GM12891 (cell line): Measurements from ENCODE around the gene PELI3.

Source experiments
- PAX5 ChIP-seq: IDR thresholded peaks from 2 replicates; pipeline ENCODE4 v1.6.1; 2011; ENCODE audit warnings: low read length, moderate library complexity, mild to moderate bottlenecking; ENCODE audit not compliant: insufficient read depth, severe bottlenecking
- POLR2A ChIP-seq: IDR thresholded peaks from 2 replicates; pipeline ENCODE4 v1.6.1; 2011; ENCODE audit warnings: low read depth, low read length, control low read depth
- POLR2AphosphoS5 ChIP-seq: IDR thresholded peaks from 2 replicates; pipeline ENCODE4 v1.6.1; 2011; ENCODE audit warnings: low read depth, low read length, control low read depth
- POU2F2 ChIP-seq: IDR thresholded peaks from 2 replicates; pipeline ENCODE4 v1.6.1; 2011; ENCODE audit warnings: low read depth, mild to moderate bottlenecking, control low read depth, low read length, moderate library complexity
- SPI1 ChIP-seq: IDR thresholded peaks from 2 replicates; pipeline ENCODE4 v1.6.1; 2011; ENCODE audit warnings: low read depth, low read length, control low read depth
- TAF1 ChIP-seq: IDR thresholded peaks from 2 replicates; pipeline ENCODE4 v1.6.1; 2011; ENCODE audit warnings: low read depth, low read length, control low read depth

DNA sequence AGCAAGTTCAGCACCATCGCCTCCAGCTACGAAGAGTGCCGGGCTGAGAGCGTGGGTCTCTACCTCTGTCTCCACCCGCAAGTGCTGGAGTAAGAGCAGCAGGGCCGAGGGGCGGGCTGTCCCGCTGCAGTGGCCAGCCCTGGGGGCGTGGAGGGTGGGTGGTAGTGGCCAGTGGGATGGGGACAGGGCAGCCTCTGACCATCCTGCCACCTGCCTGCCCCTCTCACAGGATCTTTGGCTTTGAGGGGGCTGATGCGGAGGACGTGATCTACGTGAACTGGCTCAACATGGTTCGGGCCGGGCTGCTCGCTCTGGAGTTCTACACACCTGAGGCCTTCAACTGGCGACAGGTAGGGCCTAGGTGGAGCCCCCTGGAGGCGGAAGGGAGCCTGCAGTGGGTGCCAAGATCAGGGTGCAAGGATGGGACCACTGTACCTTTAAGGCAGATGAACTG is 28.7 kb downstream of the PELI3 start:
- no peak for TF ChIP-seq POLR2A
- no peak for TF ChIP-seq POLR2AphosphoS5
- TF ChIP-seq PAX5 = no peak
- no peak for TF ChIP-seq SPI1
- no peak for TF ChIP-seq TAF1
- TF ChIP-seq POU2F2 = no peak
